Parathyroid adenoma (tissue), 2 donors: Measurements from ENCODE around the gene STX7.

Experiments used
- H2AFZ ChIP-seq: fragments of 300-600 bp; sonication (generic); one replicate; pipeline ENCODE4 v1.7.0; 2017; ENCODE audit warnings: antibody characterized with exemption, mild to moderate bottlenecking
- H3K27ac ChIP-seq: fragments of 300-600 bp; sonication (generic); one replicate; pipeline ENCODE4 v1.7.0; 2017
- H3K27me3 ChIP-seq: fragments of 300-600 bp; sonication (generic); one replicate; pipeline ENCODE4 v1.7.0; 2017; ENCODE audit warnings: low read length; ENCODE audit not compliant: control insufficient read depth, insufficient read depth
- H3K36me3 ChIP-seq: fragments of 300-600 bp; sonication (generic); one replicate; pipeline ENCODE4 v1.7.0; 2017; ENCODE audit warnings: low read length; ENCODE audit not compliant: control insufficient read depth, insufficient read depth
- H3K4me1 ChIP-seq: fragments of 300-600 bp; sonication (generic); one replicate; pipeline ENCODE4 v1.7.0; 2017; ENCODE audit warnings: control low read depth
- H3K4me2 ChIP-seq: fragments of 300-600 bp; sonication (generic); one replicate; pipeline ENCODE4 v1.7.0; 2017; ENCODE audit warnings: low read length
- H3K4me3 ChIP-seq: fragments of 300-600 bp; sonication (generic); one replicate; pipeline ENCODE4 v1.7.0; 2017; ENCODE audit warnings: low read depth, low read length
- H3K79me2 ChIP-seq: fragments of 300-600 bp; sonication (generic); one replicate; pipeline ENCODE4 v1.7.0; 2017; ENCODE audit warnings: control low read depth
- H3K9ac ChIP-seq: fragments of 300-600 bp; sonication (generic); one replicate; pipeline ENCODE4 v1.7.0; 2017; ENCODE audit warnings: mild to moderate bottlenecking
- H3K9me3 ChIP-seq: fragments of 300-600 bp; sonication (generic); one replicate; pipeline ENCODE4 v1.7.0; 2017; ENCODE audit warnings: low read length; ENCODE audit not compliant: control insufficient read depth
- CTCF ChIP-seq: fragments of 300-600 bp; sonication (generic); IDR thresholded peaks from one replicate; pipeline ENCODE4 v1.7.0; 2017; ENCODE audit warnings: antibody characterized with exemption, mild to moderate bottlenecking
- donor health status: primary hyperparathyroidism.

The STX7 gene

GRCh38 chr6:132459605-132459952, 53.3 kb downstream of the STX7 start:
- TF ChIP-seq CTCF, result no peak
- no peaks in the 10 kb centered on the region for H3K4me1 ChIP-seq
- H2AFZ ChIP-seq, result no peak overlapping the region
- H3K79me2 ChIP-seq, result no peaks in the 10 kb centered on the region
- no peak overlapping the region for H3K4me2 ChIP-seq
- no peaks in the 10 kb centered on the region for H3K36me3 ChIP-seq
- no peak overlapping the region for H3K9ac ChIP-seq
- no peaks in the 10 kb centered on the region for H3K9me3 ChIP-seq
- H3K4me3 ChIP-seq, result no peak overlapping the region
- H3K27ac ChIP-seq, result no peak overlapping the region
- H3K27me3 ChIP-seq, result no peaks in the 10 kb centered on the region

GRCh38 chr6:132458887-132459604, 53.9 kb downstream of the STX7 start:
- no peaks in the 10 kb centered on the region for H3K36me3 ChIP-seq

GRCh38 chr6:132456700-132457143, 56.2 kb downstream of the STX7 start:
- no peaks in the 10 kb centered on the region for H3K79me2 ChIP-seq
- no peak overlapping the region for H3K4me3 ChIP-seq
- H3K9me3 ChIP-seq, result no peaks in the 10 kb centered on the region
- H3K4me1 ChIP-seq, result no peaks in the 10 kb centered on the region
- no peak overlapping the region for H3K27ac ChIP-seq
- no peaks in the 10 kb centered on the region for H3K27me3 ChIP-seq
- H3K4me2 ChIP-seq, result no peak overlapping the region
- no peak for TF ChIP-seq CTCF
- no peaks in the 10 kb centered on the region for H3K36me3 ChIP-seq
- H2AFZ ChIP-seq, result no peak overlapping the region
- no peak overlapping the region for H3K9ac ChIP-seq

More at GRCh38 chr6:132458887-132459604, 53.9 kb downstream of the STX7 start:
- Histone ChIP-seq H3K27ac (no peak overlapping the region), H3K9me3 (no peaks in the 10 kb centered on the region), H2AFZ (no peak overlapping the region), H3K9ac (no peak overlapping the region), H3K27me3 (no peaks in the 10 kb centered on the region), H3K79me2 (no peaks in the 10 kb centered on the region), H3K4me3 (no peak overlapping the region), H3K4me2 (no peak overlapping the region), H3K4me1 (no peaks in the 10 kb centered on the region)
- no peak for TF ChIP-seq CTCF

GRCh38 chr6:132446855-132447241, 66.1 kb downstream of the STX7 start:
- H3K36me3 ChIP-seq, result no peaks in the 10 kb centered on the region
- H3K4me3 ChIP-seq, result no peak overlapping the region
- H3K4me1 ChIP-seq, result no peaks in the 10 kb centered on the region
- no peak overlapping the region for H3K27ac ChIP-seq
- H2AFZ ChIP-seq, result no peak overlapping the region
- no peak overlapping the region for H3K4me2 ChIP-seq
- H3K9me3 ChIP-seq, result no peaks in the 10 kb centered on the region
- no peaks in the 10 kb centered on the region for H3K79me2 ChIP-seq
- H3K9ac ChIP-seq, result no peak overlapping the region
- no peaks in the 10 kb centered on the region for H3K27me3 ChIP-seq
- no peak for TF ChIP-seq CTCF
